ENCODE measurements around the gene RNF11.

The RNF11 gene

GRCh38 chr1:51266791-51267190 is 30.7 kb downstream of the RNF11 start:
- DNase-seq, result no peak

GRCh38 chr1:51268634-51269033 is 32.6 kb downstream of the RNF11 start:
- no peak for DNase-seq

GRCh38 chr1:51270751-51271150 is 34.7 kb downstream of the RNF11 start:
- DNase-seq, result peak; percentile 52

- DNase-seq, result no peak
These were observed 36.8 kb downstream of the RNF11 start for GRCh38 chr1:51272916-51273315.

- DNase-seq, result no peak
These were observed 38.6 kb downstream of the RNF11 start for GRCh38 chr1:51274676-51275075.

- DNase-seq, result no peak
These were observed 40.2 kb downstream of the RNF11 start for GRCh38 chr1:51276286-51276685.

GRCh38 chr1:51280321-51280978 is 44.4 kb downstream of the RNF11 start:
- DNase-seq, result no peak

GRCh38 chr1:51281807-51282206 is 45.7 kb downstream of the RNF11 start:
- DNase-seq, result no peak

- DNase-seq, result no peak
These were observed 46.5 kb downstream of the RNF11 start for GRCh38 chr1:51282605-51283004.

GRCh38 chr1:51283979-51284378 is 47.9 kb downstream of the RNF11 start:
- no peak for DNase-seq

- peak; percentile 71 for DNase-seq
These were observed 48.4 kb downstream of the RNF11 start for GRCh38 chr1:51284487-51284954.

GRCh38 chr1:51285055-51285454 is 49.0 kb downstream of the RNF11 start:
- no peak for DNase-seq

- no peak for DNase-seq
These were observed 51.9 kb downstream of the RNF11 start for GRCh38 chr1:51287966-51288365.

GRCh38 chr1:51288578-51288977 is 52.5 kb downstream of the RNF11 start:
- no peak for DNase-seq

GRCh38 chr1:51289676-51290488 is 53.8 kb downstream of the RNF11 start:
- no peak for DNase-seq

- no peak for DNase-seq
These were observed 54.4 kb downstream of the RNF11 start for GRCh38 chr1:51290489-51290847.

GRCh38 chr1:51293898-51294515 is 57.9 kb downstream of the RNF11 start:
- no peak for DNase-seq

GRCh38 chr1:51294566-51295184 is 58.6 kb downstream of the RNF11 start:
- DNase-seq, result no peak

- DNase-seq, result no peak
These were observed 59.9 kb downstream of the RNF11 start for GRCh38 chr1:51295926-51296325.

- DNase-seq, result peak; percentile 80
These were observed 60.6 kb downstream of the RNF11 start for GRCh38 chr1:51296383-51297357.

GRCh38 chr1:51297401-51298321 is 61.6 kb downstream of the RNF11 start:
- DNase-seq, result no peak

Measured in NCI-H2171 treated with DMSO at 0.1 percent for 48 hours (cell line).